HG03460 (cell line): ENCODE results near the gene TMEM132A.
"Not testable (repeated sequence)": the region's sequence is repeated elsewhere in the genome, so short reads cannot be mapped to it uniquely, and the experiment has no call there.

Experiments
- ATAC-seq: cut with Tn5 transposase; IDR thresholded peaks from one replicate; pipeline ENCODE4 v1.9.1; 2021; ENCODE audit not compliant: unreplicated experiment

The TMEM132A gene

DNA sequence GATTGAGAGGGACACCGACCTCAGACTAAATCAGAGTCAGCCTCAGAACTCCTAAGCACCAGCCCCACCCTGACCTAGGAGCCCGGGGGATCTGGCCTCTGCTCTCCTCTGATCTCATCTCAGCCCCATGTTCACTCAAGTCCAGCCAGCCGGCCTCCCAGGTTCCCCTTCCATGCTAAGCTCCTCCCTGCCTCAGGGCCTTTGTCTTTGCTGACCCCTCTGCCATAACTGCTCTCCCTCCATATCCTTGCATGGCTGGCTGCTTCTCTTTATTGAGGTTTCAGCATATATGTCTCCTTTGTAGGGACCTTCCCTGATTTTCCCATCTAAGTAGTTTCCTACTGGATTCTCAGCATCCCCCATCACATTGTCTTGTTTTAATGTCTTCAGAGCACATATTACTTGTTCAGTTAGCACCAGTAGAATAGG lies 28.5 kb downstream of the TMEM132A start:
- ATAC-seq, result no peak

DNA sequence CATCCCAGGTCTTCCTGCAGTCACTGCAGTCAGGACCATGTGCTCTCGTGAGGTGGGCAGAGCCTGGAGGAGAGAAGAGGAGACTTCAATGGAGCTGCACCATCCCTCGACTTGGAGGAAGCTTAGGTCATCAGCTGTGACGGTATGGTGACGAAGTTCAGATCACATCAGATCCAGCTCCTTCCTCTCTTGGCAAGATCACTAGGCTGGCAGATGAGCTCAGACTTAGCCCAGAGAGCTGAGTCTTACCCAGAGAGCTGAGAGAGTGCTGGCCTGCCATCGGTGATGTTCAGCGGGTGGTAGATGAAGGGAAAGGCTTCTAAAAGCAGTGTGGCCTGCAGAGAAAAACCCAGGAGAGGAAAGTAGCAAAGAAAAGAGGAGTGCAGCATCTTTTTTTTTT lies 29.5 kb downstream of the TMEM132A start:
- no peak for ATAC-seq

DNA sequence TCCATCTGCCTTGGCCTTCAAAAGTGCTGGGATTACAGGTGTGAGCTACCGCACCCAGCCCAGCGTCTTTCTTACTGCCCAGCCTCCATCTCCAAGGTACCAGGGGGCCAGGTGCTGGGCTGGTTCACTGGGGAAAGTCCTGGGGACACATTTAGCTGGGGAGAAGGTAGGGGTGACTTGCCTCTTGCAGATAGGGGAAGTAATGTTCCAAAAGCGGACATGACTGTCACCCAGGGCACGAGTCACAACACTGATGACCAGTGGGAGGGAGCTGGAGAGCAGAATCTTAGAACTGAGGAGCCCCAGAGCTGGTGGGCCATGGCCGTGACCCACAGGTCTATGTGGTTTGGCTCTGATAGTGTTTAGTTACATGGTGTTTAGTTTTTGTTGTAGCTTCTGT lies 30.2 kb downstream of the TMEM132A start:
- no peak for ATAC-seq

DNA sequence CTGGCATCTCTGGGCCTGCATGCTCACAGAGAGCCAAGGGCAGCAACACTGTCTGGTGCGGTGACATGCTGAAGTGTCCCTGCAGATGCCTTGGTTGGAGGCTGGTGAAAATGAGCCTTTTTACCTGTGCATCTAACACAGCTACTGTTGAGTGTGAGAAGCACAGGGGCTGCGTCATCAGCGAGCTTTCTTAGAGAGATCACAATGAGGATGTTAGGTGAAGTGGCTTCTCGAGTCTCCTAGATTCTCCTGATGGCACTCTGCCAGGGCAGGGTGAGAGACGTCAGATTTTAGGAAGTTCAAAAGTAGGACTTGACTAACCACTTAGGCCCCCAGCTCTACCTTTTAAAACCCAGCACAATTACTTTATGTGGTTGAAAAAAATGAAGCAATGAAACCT lies 31.3 kb downstream of the TMEM132A start:
- no peak for ATAC-seq

- no peak for ATAC-seq
Measured at GRCh38 chr11:60957188-60957587, 32.9 kb downstream of the TMEM132A start.

GRCh38 chr11:60959431-60959830 lies 35.2 kb downstream of the TMEM132A start:
- no peak for ATAC-seq

- no peak for ATAC-seq
Measured at GRCh38 chr11:60960405-60960804, 36.1 kb downstream of the TMEM132A start.

- no peak for ATAC-seq
Measured at GRCh38 chr11:60964801-60965200, 40.5 kb downstream of the TMEM132A start.

DNA sequence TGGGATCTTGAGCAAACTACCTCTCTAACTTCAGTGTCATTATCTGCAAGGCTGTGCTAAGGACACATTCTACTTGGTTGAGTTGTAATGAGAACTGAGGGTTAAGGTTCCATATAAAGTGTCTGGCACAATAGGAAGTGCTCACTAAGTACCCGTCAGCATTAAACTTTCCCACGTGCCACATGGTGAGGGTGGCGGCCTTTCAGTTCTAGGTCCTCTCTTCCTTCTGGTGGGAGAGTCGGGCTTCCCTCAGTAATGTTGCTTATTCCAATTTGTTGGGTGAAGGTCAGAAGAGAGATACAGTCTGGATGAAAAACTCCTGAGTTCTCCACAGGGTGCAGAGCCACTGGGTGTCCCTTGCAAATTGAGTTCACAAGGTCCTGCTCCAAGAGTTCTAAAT lies 42.6 kb downstream of the TMEM132A start:
- ATAC-seq, result no peak

DNA sequence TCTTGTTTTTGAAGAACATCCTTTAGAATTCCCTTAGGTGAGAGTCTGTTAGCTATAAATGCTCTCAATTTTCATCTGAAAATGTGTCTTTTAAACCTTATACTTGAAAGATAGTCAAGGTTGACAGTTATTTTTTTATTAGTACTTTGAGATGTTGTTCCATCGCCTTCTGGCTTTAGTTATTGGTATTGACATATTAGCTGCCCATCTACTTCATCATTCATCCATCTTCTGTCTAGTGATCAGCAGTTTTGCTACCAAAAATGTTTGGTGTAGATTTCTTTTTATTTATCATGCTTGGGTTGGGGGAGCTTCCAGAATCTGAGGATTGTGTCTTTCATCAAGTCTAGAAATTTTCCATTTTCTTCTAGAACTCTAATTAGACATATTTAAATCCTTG lies 44.0 kb downstream of the TMEM132A start:
- ATAC-seq, result no peak

DNA sequence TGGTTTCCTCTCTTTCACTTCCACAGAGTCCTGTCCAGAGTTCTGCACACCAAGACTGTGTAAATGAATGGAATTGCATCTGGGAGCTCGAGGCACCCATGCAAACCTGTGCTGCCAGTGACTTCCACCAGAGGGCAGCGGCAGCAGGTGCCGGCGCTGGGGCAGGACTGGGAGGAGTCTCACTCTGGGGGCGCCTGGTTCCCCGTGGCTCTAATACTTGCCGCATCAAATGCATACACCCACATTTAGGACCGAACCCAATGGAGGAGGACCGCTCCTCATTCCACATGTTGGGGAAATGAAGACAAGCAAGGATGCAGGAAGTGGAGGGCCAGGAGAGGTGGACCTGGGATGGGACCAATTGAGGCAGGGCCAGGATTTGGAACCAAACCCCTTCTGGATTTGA lies 46.1 kb downstream of the TMEM132A start:
- ATAC-seq, result no peak

DNA sequence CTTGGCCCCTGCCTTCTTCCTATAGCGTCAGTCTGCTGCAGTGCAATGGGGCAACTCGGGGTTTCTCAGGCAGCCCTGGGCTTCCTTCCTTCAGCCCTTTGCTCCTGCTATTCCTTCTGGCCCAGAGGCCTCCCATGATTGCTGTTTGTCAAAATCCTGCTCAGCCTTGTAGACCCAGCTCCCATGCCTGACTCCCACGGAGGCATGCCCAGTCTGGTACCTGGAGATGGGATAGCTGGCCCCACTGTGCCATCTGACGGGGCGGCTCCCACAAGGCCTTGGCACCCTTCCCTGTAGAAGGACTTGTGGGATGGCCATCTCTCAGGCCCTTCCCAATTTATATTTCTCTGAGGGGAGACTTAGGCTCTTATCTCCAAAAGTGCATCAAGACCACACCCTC lies 46.6 kb downstream of the TMEM132A start:
- ATAC-seq, result no peak

DNA sequence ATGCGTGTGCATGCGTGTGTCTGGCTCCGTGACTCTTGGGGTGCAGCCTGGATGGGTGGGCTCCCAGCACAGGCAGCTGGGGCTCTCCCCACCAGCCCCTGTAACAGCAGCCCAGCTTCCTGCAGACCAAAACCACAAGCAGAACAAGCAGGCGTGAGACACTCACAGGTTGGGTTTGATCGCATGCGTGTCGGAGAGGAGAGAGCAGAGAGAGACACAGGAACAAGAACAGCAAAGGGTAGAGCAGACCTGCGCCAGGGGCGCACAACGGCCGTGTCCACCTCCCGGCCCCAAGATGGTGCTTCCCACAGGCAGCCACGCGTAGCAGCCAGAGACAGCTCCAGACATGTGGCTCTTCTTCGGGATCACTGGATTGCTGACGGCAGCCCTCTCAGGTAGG lies 47.3 kb downstream of the TMEM132A start, which contains the start of gene CD6:
TSS of gene CD6 (plus strand) at position 161 of the 400 bp plus-strand sequence. CDS start at position 347, 186 bp downstream.
- no peak for ATAC-seq

GRCh38 chr11:60972182-60973030 lies 48.1 kb downstream of the TMEM132A start:
- no peak for ATAC-seq

- no peak for ATAC-seq
Measured at GRCh38 chr11:60973699-60974098, 49.4 kb downstream of the TMEM132A start.

DNA sequence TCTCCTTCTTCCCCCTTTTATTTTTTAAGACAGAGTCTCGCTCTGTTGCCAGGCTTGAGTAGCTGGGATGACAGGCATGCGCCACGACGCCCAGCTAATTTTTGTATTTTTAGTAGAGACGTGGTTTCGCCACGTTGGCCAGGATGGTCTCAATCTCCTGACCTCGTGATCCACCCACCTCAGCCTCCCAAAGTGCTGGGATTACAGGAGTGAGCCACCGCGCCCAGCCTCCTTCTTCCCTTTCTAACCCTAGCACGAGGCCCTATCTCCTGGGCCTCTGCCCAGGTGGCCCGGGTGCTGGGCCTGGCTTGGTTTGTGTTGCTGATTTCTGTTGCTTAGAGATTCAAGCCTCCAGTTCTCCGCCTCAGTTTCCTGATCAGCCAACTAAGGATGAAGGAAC lies 50.1 kb downstream of the TMEM132A start:
- ATAC-seq, result not testable (repeated sequence)

DNA sequence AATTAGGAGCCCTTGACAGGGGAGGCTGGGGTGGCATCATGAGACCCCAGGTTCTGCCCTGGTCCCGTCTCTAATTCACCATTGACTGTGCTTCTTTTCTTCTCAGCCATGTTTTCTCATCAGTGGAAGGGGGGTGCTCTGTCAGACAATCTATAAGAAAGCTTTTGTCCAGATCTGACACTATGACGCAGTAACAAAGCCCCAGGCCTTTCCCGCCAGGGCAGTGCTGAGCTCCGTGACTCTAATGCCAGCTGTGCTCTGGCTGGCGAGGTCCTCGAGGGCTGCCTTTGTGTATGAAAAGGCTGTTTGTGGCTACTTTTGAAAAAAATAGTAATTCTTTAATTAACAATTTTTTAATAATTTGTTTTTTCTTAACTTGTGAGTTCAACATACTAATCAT lies 50.5 kb downstream of the TMEM132A start:
- no peak for ATAC-seq

- no peak for ATAC-seq
Measured at GRCh38 chr11:60977224-60977623, 53.0 kb downstream of the TMEM132A start.

DNA sequence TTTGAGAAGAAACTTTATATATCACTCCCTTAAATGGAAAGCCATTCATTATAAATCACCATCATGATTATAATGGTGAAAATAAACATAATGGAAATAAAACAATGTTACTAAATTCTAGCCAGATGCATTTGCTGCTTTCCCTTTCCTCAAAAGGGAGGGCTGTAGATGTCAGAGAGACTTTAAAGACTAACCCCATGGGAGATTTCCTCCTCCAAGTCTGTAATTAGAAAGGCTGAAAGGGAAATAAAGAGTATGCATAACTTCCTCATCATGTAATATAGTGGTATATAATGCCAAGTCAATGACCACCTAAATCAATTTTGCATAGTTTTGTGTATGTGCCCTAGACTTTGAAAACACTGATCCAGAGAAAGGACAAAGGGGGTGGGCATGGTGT lies 53.6 kb downstream of the TMEM132A start:
- no peak for ATAC-seq

GRCh38 chr11:60978546-60979380 lies 54.5 kb downstream of the TMEM132A start:
- no peak for ATAC-seq

- no peak for ATAC-seq
Measured at GRCh38 chr11:60981515-60981914, 57.3 kb downstream of the TMEM132A start.

DNA sequence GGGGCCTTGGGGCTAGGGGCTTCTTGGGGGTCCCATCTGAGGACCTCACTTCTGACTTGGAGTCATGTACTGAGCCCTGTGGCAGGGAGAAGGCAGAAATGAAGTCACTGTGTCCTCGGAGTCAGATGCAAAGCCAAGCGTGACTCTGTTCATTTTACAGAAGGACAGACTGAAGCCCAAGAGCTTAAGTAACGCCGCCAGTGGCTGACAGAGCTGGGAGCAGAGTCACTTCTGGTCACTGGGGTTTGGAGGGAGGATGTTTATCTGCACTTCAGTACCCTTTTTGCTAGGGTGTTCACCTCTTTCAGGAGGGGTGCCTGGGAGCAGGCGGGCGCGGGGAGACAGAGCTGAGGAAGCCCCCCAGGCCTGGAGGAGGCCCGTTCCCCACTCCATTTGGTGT lies 57.9 kb downstream of the TMEM132A start:
- ATAC-seq, result no peak
